GM12878 (cell line): Measurements from ENCODE around the gene BIRC7. TPM values are rescaled to one million over a fixed set of nuclear protein-coding genes. Genes with fewer than 3 reads are reported as not detected.

Experiments used
- ATAC-seq: fragments of 200-7000 bp; cut with Tn5 transposase; 3 replicates; pipeline ENCODE4 v1.9.1; 2020; ENCODE audit warnings: mild to moderate bottlenecking, moderate library complexity
- BruUV-seq: library from RNA; stranded (reverse); fragments of 400-500 nt; replicated peaks from 2 replicates; lab custom pipeline; 2021; lab: Mats Ljungman, UMichigan
- CTCF ChIA-PET: fragments of 300-600 bp; sonication (Branson Sonifier 250); formaldehyde crosslinking; extraction: SDS; loops from one replicate; lab custom pipeline; 2021; ENCODE audit warnings: inconsistent platforms; lab: Yijun Ruan, JAX
- POLR2A ChIA-PET: fragments of 350-600 bp; formaldehyde crosslinking; extraction: SDS; loops from one replicate; lab custom pipeline; 2021; ENCODE audit warnings: inconsistent platforms; lab: Charles Lee
- RAD21 ChIA-PET: fragments of 300-600 bp; sonication (Branson Sonifier 250); formaldehyde crosslinking; loops from one replicate; lab custom pipeline; 2023; ENCODE audit warnings: antibody characterized with exemption; ENCODE audit not compliant: unreplicated experiment; lab: Charles Lee
- SMC1A ChIA-PET: fragments of 300-600 bp; sonication (Branson Sonifier 250); formaldehyde crosslinking; loops from one replicate; lab custom pipeline; 2023; ENCODE audit not compliant: unreplicated experiment, uncharacterized antibody; lab: Charles Lee
- DNase-seq: peaks from one replicate; pipeline ENCODE4 v3.0.0-alpha.2; 2011; ENCODE audit warnings: low read depth, low spot score
- FAIRE-seq: peaks from 3 replicates; lab custom pipeline; 2011; peaks lifted over from hg19 to GRCh38; lab: Jason Lieb, UNC
- H2AFZ ChIP-seq: 2 replicates; pipeline ENCODE4 v1.6.0; 2011; ENCODE audit warnings: low read depth, low read length, control low read depth; ENCODE audit not compliant: control insufficient read depth
- H3K27ac ChIP-seq: 2 replicates; pipeline ENCODE4 v1.5.1; 2011; ENCODE audit warnings: control low read depth; ENCODE audit not compliant: control insufficient read depth, insufficient read depth
- H3K27me3 ChIP-seq, 2 experiments: replicated peaks in 1 of 2; 2 replicates each; pipeline versions ENCODE4 v1.6.0 to v1.6.1; 2011; ENCODE audit warnings: low read length in 1 of 2; ENCODE audit not compliant: control insufficient read depth in 2 of 2, insufficient read depth in 2 of 2
- H3K36me3 ChIP-seq, 2 experiments: 2 replicates each; pipeline ENCODE4 v1.5.1; 2011; ENCODE audit warnings: low read length in 1 of 2; ENCODE audit not compliant: control insufficient read depth in 2 of 2, insufficient read depth in 2 of 2
- H3K4me1 ChIP-seq: 2 replicates; pipeline ENCODE4 v1.6.1; 2011; ENCODE audit warnings: mild to moderate bottlenecking, low read length, moderate library complexity, mixed read lengths; ENCODE audit not compliant: control insufficient read depth, insufficient read depth
- H3K4me2 ChIP-seq: 2 replicates; pipeline ENCODE4 v1.6.0; 2011; ENCODE audit warnings: control low read depth; ENCODE audit not compliant: control insufficient read depth, insufficient read depth
- H3K4me3 ChIP-seq: fragments of 200-600 bp; sonication (generic); 2 replicates; pipeline ENCODE4 v1.5.1; 2016
- H3K79me2 ChIP-seq: 2 replicates; pipeline ENCODE4 v1.6.0; 2011; ENCODE audit warnings: low read length; ENCODE audit not compliant: control insufficient read depth, insufficient read depth
- H3K9ac ChIP-seq: 2 replicates; pipeline ENCODE4 v1.8.0; 2011; ENCODE audit warnings: low read length, control low read depth, mixed read lengths; ENCODE audit not compliant: control insufficient read depth, insufficient read depth
- H3K9me3 ChIP-seq: replicated peaks from 3 replicates; pipeline ENCODE4 v1.5.1; 2011; ENCODE audit warnings: mild to moderate bottlenecking, low read length; ENCODE audit not compliant: control insufficient read depth, insufficient read depth
- H4K20me1 ChIP-seq: 2 replicates; pipeline ENCODE4 v1.6.0; 2011; ENCODE audit not compliant: control insufficient read depth, insufficient read depth
- EED ChIP-seq: sonication (generic); IDR thresholded peaks from 2 replicates; pipeline ENCODE4 v1.6.1; 2016; ENCODE audit warnings: antibody characterized with exemption, low read depth
- FOS ChIP-seq: IDR thresholded peaks from 3 replicates; pipeline ENCODE4 v1.6.1; 2011; ENCODE audit warnings: borderline replicate concordance; ENCODE audit not compliant: insufficient read length; ENCODE audit errors: extremely low read depth
- GATAD2B ChIP-seq: fragments of 450-650 bp; conservative IDR thresholded peaks from 2 replicates; pipeline ENCODE4 v1.6.1; 2017; ENCODE audit warnings: low read depth, mild to moderate bottlenecking, moderate library complexity
- HSF1 ChIP-seq: fragments of 150-350 bp; IDR thresholded peaks from 2 replicates; pipeline ENCODE4 v1.6.1; 2014; ENCODE audit warnings: mild to moderate bottlenecking, low read depth, low read length
- KDM1A ChIP-seq: fragments of 200-600 bp; sonication (generic); IDR thresholded peaks from 2 replicates; pipeline ENCODE4 v1.6.1; 2016; ENCODE audit warnings: borderline replicate concordance
- MAX ChIP-seq: IDR thresholded peaks from 2 replicates; pipeline ENCODE4 v1.6.1; 2012; ENCODE audit warnings: low read depth, low read length, improper control_type of control experiment
- NBN ChIP-seq: fragments of 450-650 bp; IDR thresholded peaks from 2 replicates; pipeline ENCODE4 v1.6.1; 2016
- PBX3 ChIP-seq: IDR thresholded peaks from 2 replicates; pipeline ENCODE4 v1.6.1; 2011; ENCODE audit warnings: mild to moderate bottlenecking, low read depth, low read length, moderate library complexity; ENCODE audit not compliant: insufficient replicate concordance
- POLR2AphosphoS2 ChIP-seq: IDR thresholded peaks from 2 replicates; pipeline ENCODE4 v1.6.1; 2011; ENCODE audit warnings: low read depth, mild to moderate bottlenecking, low read length, improper control_type of control experiment, moderate library complexity
- RB1 ChIP-seq: fragments of 450-650 bp; formaldehyde crosslinking; IDR thresholded peaks from 2 replicates; pipeline ENCODE4 v1.6.1; 2017; ENCODE audit warnings: mild to moderate bottlenecking, borderline replicate concordance
- SIN3A ChIP-seq: IDR thresholded peaks from 2 replicates; pipeline ENCODE4 v1.6.1; 2012; ENCODE audit warnings: low read depth, low read length, improper control_type of control experiment
- SREBF1 ChIP-seq: IDR thresholded peaks from 2 replicates; pipeline ENCODE4 v1.6.1; 2012; ENCODE audit warnings: mild to moderate bottlenecking, low read length
- STAT1 ChIP-seq: fragments of 450-650 bp; conservative IDR thresholded peaks from 2 replicates; pipeline ENCODE4 v1.6.1; 2014; ENCODE audit warnings: antibody characterized with exemption, mild to moderate bottlenecking
- TCF7 ChIP-seq: IDR thresholded peaks from 2 replicates; pipeline ENCODE4 v1.6.1; 2014; ENCODE audit warnings: antibody characterized with exemption, borderline replicate concordance
- ZNF622 ChIP-seq: fragments of 450-650 bp; IDR thresholded peaks from 2 replicates; pipeline ENCODE4 v1.6.1; 2017; ENCODE audit warnings: mild to moderate bottlenecking, inconsistent platforms
- WGBS: methylation state at CpG from one replicate; pipeline ENCODE4 v1.1.6; 2016; ENCODE audit warnings: low lambda C conversion rate; ENCODE audit not compliant: insufficient replicate concordance, insufficient coverage; ENCODE audit errors: missing lambda C conversion rate; 5-methylcytosine and 5-hydroxymethylcytosine counted together
- in situ Hi-C: fragments of 300-500 bp; cut with MboI; formaldehyde crosslinking; loops from 9 replicates; pipeline ENCODE4 v1.14.3; 2018; ENCODE audit warnings: mixed read lengths
- intact Hi-C: fragments of 100-400 bp; cut with micrococcal nuclease; formaldehyde crosslinking; loops from one replicate; pipeline ENCODE4 v1.14.2; 2022; ENCODE audit not compliant: unreplicated experiment
- polyA plus RNA-seq, 11 experiments: library from polyadenylated mRNA; depleted of rRNA in 4 of 11; unstranded in 6 of 11; stranded (reverse) in 5 of 11; fragments of >200 nt; fragmentation: Nextera tagmentation in 4 of 11; fragmentation: Illumina TruSeq in 1 of 11; extraction: Ambion mirVana in 4 of 11; extraction: Trizol in 1 of 11; gene quantifications; 1 replicate in 1 of 11; 2 replicates in 10 of 11; pipeline versions ENCODE4 v1.2.1 to v1.2.3, GENCODE V29; 2011 to 2016; ENCODE audit warnings: inconsistent platforms in 2 of 11, missing spikeins in 2 of 11, low read depth in 1 of 11
- total RNA-seq, 4 experiments: library from RNA; depleted of rRNA in 3 of 4; stranded (reverse); fragments of >200 nt in 3 of 4; fragmentation: Illumina TruSeq in 1 of 4; extraction: Trizol in 1 of 4; gene quantifications; 2 replicates each; pipeline versions ENCODE4 v1.2.1 to v1.2.3, GENCODE V29; 2013 to 2021
- TF ChIP-seq, protein P1 (sequence below): fragments of 450-650 bp; IDR thresholded peaks from 2 replicates; pipeline ENCODE4 v1.6.1; 2017; ENCODE audit warnings: antibody characterized with exemption, mild to moderate bottlenecking, moderate library complexity
- TF ChIP-seq, protein P2 (sequence below): IDR thresholded peaks from 2 replicates; pipeline ENCODE4 v1.6.1; 2011; ENCODE audit warnings: borderline replicate concordance, low read depth, mild to moderate bottlenecking, moderate library complexity, mixed read lengths, low read length; ENCODE audit not compliant: insufficient read depth; ENCODE audit errors: extremely low read length

BIRC7 gene
- total and polyA plus RNA-seq, 10 of the 15 experiments (the other 5 are each of a cell fraction or from before 2014, with no cell fraction given), result 0.31 TPM; not detected in 9

GRCh38 chr20:63261795-63262528 is 26.3 kb downstream of the BIRC7 start:
- peaks cover 0 to 6% of the 10 kb centered on the region in 2 experiments; a peak in 2 of 4 replicates for H3K27me3 ChIP-seq
- SMC1A ChIA-PET, result no interaction called here
- H3K9ac ChIP-seq, result no peak overlapping the region
- intact Hi-C loops (no loop called here), in situ Hi-C loops (no loop called here)
- POLR2A ChIA-PET, result no interaction called here
- DNase-seq (no peak), ATAC-seq (no peak), FAIRE-seq (no peak)
- H2AFZ ChIP-seq, result no peak overlapping the region
- no peak overlapping the region for H3K4me3 ChIP-seq
- H3K79me2 ChIP-seq, result no peaks in the 10 kb centered on the region
- RAD21 ChIA-PET, result no interaction called here
- no peak overlapping the region for H3K27ac ChIP-seq
- H3K36me3 ChIP-seq, result no peaks in the 10 kb centered on the region
- no peak overlapping the region for H3K4me2 ChIP-seq
- H3K4me1 ChIP-seq, result no peaks in the 10 kb centered on the region
- 8% methylated on average over 18 of the region's 30 CpGs for WGBS
- CTCF ChIA-PET, result no interaction called here
- H4K20me1 ChIP-seq, result no peaks in the 10 kb centered on the region
- H3K9me3 ChIP-seq, result no peaks in the 10 kb centered on the region
- no TSS peak for BruUV-seq
- TF ChIP-seq EED (no peak), PBX3 (no peak), ZNF622 (no peak), FOS (no peak), POLR2AphosphoS2 (no peak), NBN (no peak), SIN3A (no peak), HSF1 (no peak), MAX (no peak), RB1 (no peak), GATAD2B (no peak), STAT1 (no peak), KDM1A (no peak), TCF7 (no peak), SREBF1 (no peak)
- TF ChIP-seq, protein P1, sequence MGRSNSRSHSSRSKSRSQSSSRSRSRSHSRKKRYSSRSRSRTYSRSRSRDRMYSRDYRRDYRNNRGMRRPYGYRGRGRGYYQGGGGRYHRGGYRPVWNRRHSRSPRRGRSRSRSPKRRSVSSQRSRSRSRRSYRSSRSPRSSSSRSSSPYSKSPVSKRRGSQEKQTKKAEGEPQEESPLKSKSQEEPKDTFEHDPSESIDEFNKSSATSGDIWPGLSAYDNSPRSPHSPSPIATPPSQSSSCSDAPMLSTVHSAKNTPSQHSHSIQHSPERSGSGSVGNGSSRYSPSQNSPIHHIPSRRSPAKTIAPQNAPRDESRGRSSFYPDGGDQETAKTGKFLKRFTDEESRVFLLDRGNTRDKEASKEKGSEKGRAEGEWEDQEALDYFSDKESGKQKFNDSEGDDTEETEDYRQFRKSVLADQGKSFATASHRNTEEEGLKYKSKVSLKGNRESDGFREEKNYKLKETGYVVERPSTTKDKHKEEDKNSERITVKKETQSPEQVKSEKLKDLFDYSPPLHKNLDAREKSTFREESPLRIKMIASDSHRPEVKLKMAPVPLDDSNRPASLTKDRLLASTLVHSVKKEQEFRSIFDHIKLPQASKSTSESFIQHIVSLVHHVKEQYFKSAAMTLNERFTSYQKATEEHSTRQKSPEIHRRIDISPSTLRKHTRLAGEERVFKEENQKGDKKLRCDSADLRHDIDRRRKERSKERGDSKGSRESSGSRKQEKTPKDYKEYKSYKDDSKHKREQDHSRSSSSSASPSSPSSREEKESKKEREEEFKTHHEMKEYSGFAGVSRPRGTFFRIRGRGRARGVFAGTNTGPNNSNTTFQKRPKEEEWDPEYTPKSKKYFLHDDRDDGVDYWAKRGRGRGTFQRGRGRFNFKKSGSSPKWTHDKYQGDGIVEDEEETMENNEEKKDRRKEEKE, result no peak
- TF ChIP-seq, protein P2, sequence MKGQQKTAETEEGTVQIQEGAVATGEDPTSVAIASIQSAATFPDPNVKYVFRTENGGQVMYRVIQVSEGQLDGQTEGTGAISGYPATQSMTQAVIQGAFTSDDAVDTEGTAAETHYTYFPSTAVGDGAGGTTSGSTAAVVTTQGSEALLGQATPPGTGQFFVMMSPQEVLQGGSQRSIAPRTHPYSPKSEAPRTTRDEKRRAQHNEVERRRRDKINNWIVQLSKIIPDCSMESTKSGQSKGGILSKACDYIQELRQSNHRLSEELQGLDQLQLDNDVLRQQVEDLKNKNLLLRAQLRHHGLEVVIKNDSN, result no peak
